Body of pancreas (tissue), 4 donors: ENCODE results near the gene PGD.

Experiments
- CTCF ChIP-seq, 7 experiments: fragments of 450-650 bp in 4 of 7; fragments of 200-600 bp in 3 of 7; sonication (generic) in 3 of 7; IDR thresholded peaks; one replicate each; pipeline ENCODE4 v1.5.1; 2016 to 2019; ENCODE audit warnings: antibody characterized with exemption in 7 of 7
- POLR2A ChIP-seq, 3 donors: fragments of 450-650 bp; IDR thresholded peaks; one replicate each; pipeline ENCODE4 v1.6.1; 2016; ENCODE audit warnings: antibody characterized with exemption in 3 of 3, mild to moderate bottlenecking in 2 of 3

- TF ChIP-seq CTCF (IDR thresholded peaks at IDR 0.05) (no peak), POLR2A (IDR thresholded peaks at IDR 0.05) (no peak)
Measured at GRCh38 chr1:10378081-10378841, 20.6 kb upstream of the PGD start.
